ENCODE results near the gene HID1. TPM values are rescaled to one million over a fixed set of nuclear protein-coding genes. Genes with fewer than 3 reads are reported as not detected.

The HID1 gene
- total RNA-seq, 1 donor from 2014 or later: 3.7 TPM

GRCh38 chr17:74941128-74941725 lies 31.3 kb downstream of the HID1 start:
- H3K9ac ChIP-seq (ENCODE audit: low read depth in 1 of 3, low read length in 3 of 3): no peak overlapping the region
- peaks cover 51 to 71% (median 62%) of the 10 kb centered on the region in 3 donors for H3K27me3 ChIP-seq (ENCODE audit: control insufficient read depth in 3 of 3, insufficient read depth in 3 of 3, low read length in 3 of 3)
- no peak overlapping the region for H3K4me3 ChIP-seq (ENCODE audit: low read length in 3 of 3)
- H3K36me3 ChIP-seq (ENCODE audit: control insufficient read depth in 3 of 3, insufficient read depth in 3 of 3, low read length in 3 of 3): no peaks in the 10 kb centered on the region
- no peak overlapping the region for H3K27ac ChIP-seq (ENCODE audit: low read depth, low read length)
- no peaks in the 10 kb centered on the region for H3K4me1 ChIP-seq (ENCODE audit: control insufficient read depth in 3 of 3, insufficient read depth in 3 of 3, low read length in 3 of 3)
- no peaks in the 10 kb centered on the region for H3K9me3 ChIP-seq (ENCODE audit: control insufficient read depth in 3 of 3, low read length in 3 of 3)

- peaks cover 61 to 78% (median 69%) of the 10 kb centered on the region in 3 donors for H3K27me3 ChIP-seq (ENCODE audit: control insufficient read depth in 3 of 3, insufficient read depth in 3 of 3, low read length in 3 of 3)
- H3K36me3 ChIP-seq (ENCODE audit: control insufficient read depth in 3 of 3, insufficient read depth in 3 of 3, low read length in 3 of 3): no peaks in the 10 kb centered on the region
- no peaks in the 10 kb centered on the region for H3K4me1 ChIP-seq (ENCODE audit: control insufficient read depth in 3 of 3, insufficient read depth in 3 of 3, low read length in 3 of 3)
- no peak overlapping the region for H3K4me3 ChIP-seq (ENCODE audit: low read length in 3 of 3)
- no peak overlapping the region for H3K9ac ChIP-seq (ENCODE audit: low read depth in 1 of 3, low read length in 3 of 3)
- H3K27ac ChIP-seq (ENCODE audit: low read depth, low read length): no peak overlapping the region
- no peaks in the 10 kb centered on the region for H3K9me3 ChIP-seq (ENCODE audit: control insufficient read depth in 3 of 3, low read length in 3 of 3)
Measured at GRCh38 chr17:74939534-74939933, 33.0 kb downstream of the HID1 start.

- H3K36me3 ChIP-seq (ENCODE audit: control insufficient read depth in 3 of 3, insufficient read depth in 3 of 3, low read length in 3 of 3): no peaks in the 10 kb centered on the region
- no peaks in the 10 kb centered on the region for H3K4me1 ChIP-seq (ENCODE audit: control insufficient read depth in 3 of 3, insufficient read depth in 3 of 3, low read length in 3 of 3)
- H3K27me3 ChIP-seq (ENCODE audit: control insufficient read depth in 3 of 3, insufficient read depth in 3 of 3, low read length in 3 of 3): peaks cover 59 to 79% (median 71%) of the 10 kb centered on the region in 3 donors
- no peak overlapping the region for H3K4me3 ChIP-seq (ENCODE audit: low read length in 3 of 3)
- no peaks in the 10 kb centered on the region for H3K9me3 ChIP-seq (ENCODE audit: control insufficient read depth in 3 of 3, low read length in 3 of 3)
- H3K27ac ChIP-seq (ENCODE audit: low read depth, low read length): no peak overlapping the region
- H3K9ac ChIP-seq (ENCODE audit: low read depth in 1 of 3, low read length in 3 of 3): no peak overlapping the region
Measured at GRCh38 chr17:74938194-74938950, 34.2 kb downstream of the HID1 start.

- H3K4me3 ChIP-seq (ENCODE audit: low read length in 3 of 3): no peak overlapping the region
- peaks cover 60 to 83% (median 74%) of the 10 kb centered on the region in 3 donors for H3K27me3 ChIP-seq (ENCODE audit: control insufficient read depth in 3 of 3, insufficient read depth in 3 of 3, low read length in 3 of 3)
- H3K4me1 ChIP-seq (ENCODE audit: control insufficient read depth in 3 of 3, insufficient read depth in 3 of 3, low read length in 3 of 3): no peaks in the 10 kb centered on the region
- no peaks in the 10 kb centered on the region for H3K9me3 ChIP-seq (ENCODE audit: control insufficient read depth in 3 of 3, low read length in 3 of 3)
- no peaks in the 10 kb centered on the region for H3K36me3 ChIP-seq (ENCODE audit: control insufficient read depth in 3 of 3, insufficient read depth in 3 of 3, low read length in 3 of 3)
- no peak overlapping the region for H3K9ac ChIP-seq (ENCODE audit: low read depth in 1 of 3, low read length in 3 of 3)
- H3K27ac ChIP-seq (ENCODE audit: low read depth, low read length): no peak overlapping the region
Measured at GRCh38 chr17:74937064-74938051, 35.2 kb downstream of the HID1 start.

- H3K9ac ChIP-seq (ENCODE audit: low read depth in 1 of 3, low read length in 3 of 3): no peak overlapping the region
- no peaks in the 10 kb centered on the region for H3K36me3 ChIP-seq (ENCODE audit: control insufficient read depth in 3 of 3, insufficient read depth in 3 of 3, low read length in 3 of 3)
- no peak overlapping the region for H3K27ac ChIP-seq (ENCODE audit: low read depth, low read length)
- no peaks in the 10 kb centered on the region for H3K9me3 ChIP-seq (ENCODE audit: control insufficient read depth in 3 of 3, low read length in 3 of 3)
- no peak overlapping the region for H3K4me3 ChIP-seq (ENCODE audit: low read length in 3 of 3)
- H3K4me1 ChIP-seq (ENCODE audit: control insufficient read depth in 3 of 3, insufficient read depth in 3 of 3, low read length in 3 of 3): no peaks in the 10 kb centered on the region
- peaks cover 59 to 81% (median 71%) of the 10 kb centered on the region in 3 donors for H3K27me3 ChIP-seq (ENCODE audit: control insufficient read depth in 3 of 3, insufficient read depth in 3 of 3, low read length in 3 of 3)
Measured at GRCh38 chr17:74936470-74936799, 36.1 kb downstream of the HID1 start.

- H3K9ac ChIP-seq (ENCODE audit: low read depth in 1 of 3, low read length in 3 of 3): no peak within 1 kb of the TSS
- peaks cover 63 to 81% (median 70%) of the 10 kb centered on the region in 3 donors for H3K27me3 ChIP-seq (ENCODE audit: control insufficient read depth in 3 of 3, insufficient read depth in 3 of 3, low read length in 3 of 3)
- no peak within 1 kb of the TSS for H3K4me3 ChIP-seq (ENCODE audit: low read length in 3 of 3)
- no peak within 1 kb of the TSS for H3K27ac ChIP-seq (ENCODE audit: low read depth, low read length)
- no peaks in the 10 kb centered on the region for H3K36me3 ChIP-seq (ENCODE audit: control insufficient read depth in 3 of 3, insufficient read depth in 3 of 3, low read length in 3 of 3)
- H3K4me1 ChIP-seq (ENCODE audit: control insufficient read depth in 3 of 3, insufficient read depth in 3 of 3, low read length in 3 of 3): no peaks in the 10 kb centered on the region
- H3K9me3 ChIP-seq (ENCODE audit: control insufficient read depth in 3 of 3, low read length in 3 of 3): no peaks in the 10 kb centered on the region
Measured at GRCh38 chr17:74935585-74936469, 36.7 kb downstream of the HID1 start, which contains the start of gene OTOP3. Gene OTOP3, plus strand, starts transcription at chr17:74935898. Its CDS starts 24 bp downstream, at chr17:74935922.

GRCh38 chr17:74935048-74935447 lies 37.5 kb downstream of the HID1 start:
- H3K9me3 ChIP-seq (ENCODE audit: control insufficient read depth in 3 of 3, low read length in 3 of 3): no peaks in the 10 kb centered on the region

GRCh38 chr17:74930535-74931036 lies 42.0 kb downstream of the HID1 start:
- Histone ChIP-seq H3K36me3 (ENCODE audit: control insufficient read depth in 3 of 3, insufficient read depth in 3 of 3, low read length in 3 of 3) (no peaks in the 10 kb centered on the region), H3K27me3 (ENCODE audit: control insufficient read depth in 3 of 3, insufficient read depth in 3 of 3, low read length in 3 of 3) (peaks cover 41 to 67% (median 56%) of the 10 kb centered on the region in 3 donors), H3K27ac (ENCODE audit: low read depth, low read length) (no peak overlapping the region), H3K9me3 (ENCODE audit: control insufficient read depth in 3 of 3, low read length in 3 of 3) (no peaks in the 10 kb centered on the region), H3K4me1 (ENCODE audit: control insufficient read depth in 3 of 3, insufficient read depth in 3 of 3, low read length in 3 of 3) (no peaks in the 10 kb centered on the region), H3K4me3 (ENCODE audit: low read length in 3 of 3) (no peak overlapping the region), H3K9ac (ENCODE audit: low read depth in 1 of 3, low read length in 3 of 3) (no peak overlapping the region)

More at GRCh38 chr17:74935048-74935447, 37.5 kb downstream of the HID1 start:
- Histone ChIP-seq H3K9ac (ENCODE audit: low read depth in 1 of 3, low read length in 3 of 3) (no peak overlapping the region), H3K36me3 (ENCODE audit: control insufficient read depth in 3 of 3, insufficient read depth in 3 of 3, low read length in 3 of 3) (no peaks in the 10 kb centered on the region), H3K27ac (ENCODE audit: low read depth, low read length) (no peak overlapping the region), H3K27me3 (ENCODE audit: control insufficient read depth in 3 of 3, insufficient read depth in 3 of 3, low read length in 3 of 3) (peaks cover 59 to 82% (median 72%) of the 10 kb centered on the region in 3 donors), H3K4me3 (ENCODE audit: low read length in 3 of 3) (no peak overlapping the region), H3K4me1 (ENCODE audit: control insufficient read depth in 3 of 3, insufficient read depth in 3 of 3, low read length in 3 of 3) (no peaks in the 10 kb centered on the region)

GRCh38 chr17:74928786-74929185 lies 43.8 kb downstream of the HID1 start:
- Histone ChIP-seq H3K4me3 (ENCODE audit: low read length in 3 of 3) (no peak overlapping the region), H3K4me1 (ENCODE audit: control insufficient read depth in 3 of 3, insufficient read depth in 3 of 3, low read length in 3 of 3) (peaks cover 2 to 6% (median 6%) of the 10 kb centered on the region in 3 donors), H3K9me3 (ENCODE audit: control insufficient read depth in 3 of 3, low read length in 3 of 3) (no peaks in the 10 kb centered on the region), H3K36me3 (ENCODE audit: control insufficient read depth in 3 of 3, insufficient read depth in 3 of 3, low read length in 3 of 3) (no peaks in the 10 kb centered on the region), H3K9ac (ENCODE audit: low read depth in 1 of 3, low read length in 3 of 3) (no peak overlapping the region), H3K27me3 (ENCODE audit: control insufficient read depth in 3 of 3, insufficient read depth in 3 of 3, low read length in 3 of 3) (peaks cover 48 to 71% (median 62%) of the 10 kb centered on the region in 3 donors), H3K27ac (ENCODE audit: low read depth, low read length) (no peak overlapping the region)

Data from skeletal muscle tissue (tissue), 4 donors.